HG02943 (cell line): ENCODE measurements around the gene ACER1.
"Not testable (repeated sequence)": the region's sequence is repeated elsewhere in the genome, so short reads cannot be mapped to it uniquely, and the experiment has no call there.

ENCODE experiments used
- ATAC-seq: cut with Tn5 transposase; IDR thresholded peaks from one replicate; pipeline ENCODE4 v1.9.1; 2021; ENCODE audit warnings: mild to moderate bottlenecking, low read depth, moderate library complexity; ENCODE audit not compliant: unreplicated experiment

Gene ACER1

GRCh38 chr19:6333439-6333838, at the start of gene ACER1:
Gene ACER1 (minus strand): TSS chr19:6333612. CDS start chr19:6333551, 61 bp downstream.
- no peak for ATAC-seq

- ATAC-seq: no peak
These were observed 49.8 kb upstream of the ACER1 start for GRCh38 chr19:6383188-6383587.

GRCh38 chr19:6381030-6381750, 47.8 kb upstream of the ACER1 start:
- ATAC-seq: no peak

GRCh38 chr19:6379744-6380143, 46.3 kb upstream of the ACER1 start:
- ATAC-seq: no peak

- no peak for ATAC-seq
These were observed 45.1 kb upstream of the ACER1 start for GRCh38 chr19:6378486-6378885.

- ATAC-seq: no peak
These were observed 44.6 kb upstream of the ACER1 start for GRCh38 chr19:6378041-6378440.

GRCh38 chr19:6376512-6377190, 43.2 kb upstream of the ACER1 start:
- ATAC-seq: no peak

- no peak for ATAC-seq
These were observed 42.1 kb upstream of the ACER1 start, which contains the start of gene PSPN for GRCh38 chr19:6375411-6376010. Gene PSPN (minus strand): TSS chr19:6375933. CDS start chr19:6375849, 84 bp downstream.

- no peak for ATAC-seq
These were observed 41.4 kb upstream of the ACER1 start for GRCh38 chr19:6374711-6375410.

- ATAC-seq: no peak
These were observed 40.8 kb upstream of the ACER1 start for GRCh38 chr19:6374161-6374709.

- no peak for ATAC-seq
These were observed 40.3 kb upstream of the ACER1 start for GRCh38 chr19:6373813-6374108.

GRCh38 chr19:6373096-6373812, 39.8 kb upstream of the ACER1 start:
- ATAC-seq: peak; percentile 41

GRCh38 chr19:6372594-6373095, 39.2 kb upstream of the ACER1 start, which contains the start of gene ALKBH7:
Gene ALKBH7 (plus strand): TSS chr19:6372794. CDS start chr19:6372821, 27 bp downstream.
- peak; percentile 75 for ATAC-seq

- no peak for ATAC-seq
These were observed 30.9 kb upstream of the ACER1 start for GRCh38 chr19:6364353-6364752.

- no peak for ATAC-seq
These were observed 29.0 kb upstream of the ACER1 start for GRCh38 chr19:6362351-6362801.

- ATAC-seq: no peak
These were observed 28.6 kb upstream of the ACER1 start for GRCh38 chr19:6362027-6362350.

GRCh38 chr19:6360857-6361216, 27.4 kb upstream of the ACER1 start:
- ATAC-seq: not testable (repeated sequence)

- ATAC-seq: not testable (repeated sequence)
These were observed 27.0 kb upstream of the ACER1 start for GRCh38 chr19:6360445-6360844.

- ATAC-seq: no peak
These were observed 26.3 kb upstream of the ACER1 start for GRCh38 chr19:6359568-6360341.
